ENCODE data around the gene KAT5.

- TF ChIP-seq RAD21 (IDR thresholded peaks at IDR 0.05; ENCODE audit: low read length), result no peak
- TF ChIP-seq ELK1 (IDR thresholded peaks at IDR 0.05; ENCODE audit: borderline replicate concordance, low read depth, low read length), result no peak
- no peak for TF ChIP-seq CHD1 (IDR thresholded peaks at IDR 0.05; ENCODE audit: low read depth, low read length)
- no peak for TF ChIP-seq POLR2A (IDR thresholded peaks at IDR 0.05; ENCODE audit: low read depth, low read length)
- no peak for TF ChIP-seq CTCF (conservative IDR thresholded peaks at IDR 0.05; ENCODE audit: low read depth, low read length)
- TF ChIP-seq SMC3 (IDR thresholded peaks at IDR 0.05; ENCODE audit: low read depth, low read length), result no peak
- TF ChIP-seq RFX5 (IDR thresholded peaks at IDR 0.05; ENCODE audit: low read depth, low read length), result no peak
- no peak for TF ChIP-seq USF2 (IDR thresholded peaks at IDR 0.05; ENCODE audit: low read depth, low read length)
- no peak for TF ChIP-seq RCOR1 (IDR thresholded peaks at IDR 0.05; ENCODE audit: insufficient replicate concordance, low read length)
- TF ChIP-seq BHLHE40 (IDR thresholded peaks at IDR 0.05; ENCODE audit: low read depth, low read length), result no peak
These were observed 8.2 kb upstream of the KAT5 start for GRCh38 chr11:65703846-65704245.
